NCI-H2029 treated with DMSO at 0.1 percent for 48 hours (cell line): ENCODE data around the gene KLF15.

ENCODE experiments used
- DNase-seq: peaks from one replicate; lab custom pipeline; 2025; lab: John Stamatoyannopoulos, UW

The KLF15 gene

GRCh38 chr3:126319701-126320295 is 37.4 kb downstream of the KLF15 start:
- no peak for DNase-seq

GRCh38 chr3:126317029-126317996 is 39.9 kb downstream of the KLF15 start:
- no peak for DNase-seq

- no peak for DNase-seq
Observed at GRCh38 chr3:126316501-126316939, 40.7 kb downstream of the KLF15 start.

- no peak for DNase-seq
Observed at GRCh38 chr3:126316031-126316461, 41.2 kb downstream of the KLF15 start.

GRCh38 chr3:126314790-126315658 is 42.2 kb downstream of the KLF15 start:
- no peak for DNase-seq

- DNase-seq, result no peak
Observed at GRCh38 chr3:126314305-126314789, 42.9 kb downstream of the KLF15 start.

- DNase-seq, result no peak
Observed at GRCh38 chr3:126313580-126314304, 43.5 kb downstream of the KLF15 start.

- no peak for DNase-seq
Observed at GRCh38 chr3:126313166-126313565, 44.0 kb downstream of the KLF15 start.

GRCh38 chr3:126312341-126312740 is 44.9 kb downstream of the KLF15 start:
- no peak for DNase-seq

GRCh38 chr3:126311338-126311978 is 45.8 kb downstream of the KLF15 start:
- DNase-seq, result no peak

- DNase-seq, result no peak
Observed at GRCh38 chr3:126310816-126311215, 46.4 kb downstream of the KLF15 start.

- DNase-seq, result no peak
Observed at GRCh38 chr3:126309861-126310655, 47.1 kb downstream of the KLF15 start.

GRCh38 chr3:126309165-126309564 is 48.0 kb downstream of the KLF15 start:
- DNase-seq, result no peak

- DNase-seq, result no peak
Observed at GRCh38 chr3:126308394-126309125, 48.6 kb downstream of the KLF15 start.

GRCh38 chr3:126307591-126308393 is 49.4 kb downstream of the KLF15 start:
- no peak for DNase-seq

- DNase-seq, result no peak
Observed at GRCh38 chr3:126306888-126307482, 50.2 kb downstream of the KLF15 start.

GRCh38 chr3:126306397-126306796 is 50.8 kb downstream of the KLF15 start:
- DNase-seq, result no peak

GRCh38 chr3:126305427-126305826 is 51.8 kb downstream of the KLF15 start:
- no peak for DNase-seq
